Uterus (tissue), 4 donors: ENCODE measurements around the gene SPATA20. TPM values are rescaled to one million over a fixed set of nuclear protein-coding genes. Genes with fewer than 3 reads are reported as not detected.

Experiments
- DNase-seq, 2 donors: peaks; one replicate each; pipeline ENCODE4 v3.0.0-alpha.2; 2019 to 2020
- H3K27ac ChIP-seq, 2 donors: fragments of 200-600 bp; sonication (generic); 1 replicate in 1 of 2; 2 replicates in 1 of 2; pipeline ENCODE4 v1.5.1; 2016 to 2018
- H3K27me3 ChIP-seq, 2 donors: fragments of 200-600 bp; sonication (generic); one replicate each; pipeline ENCODE4 v1.5.1; 2018 to 2019; ENCODE audit warnings: control low read depth in 1 of 2
- H3K36me3 ChIP-seq, 2 donors: fragments of 200-600 bp; sonication (generic); one replicate each; pipeline ENCODE4 v1.5.1; 2019; ENCODE audit warnings: control low read depth in 1 of 2
- H3K4me1 ChIP-seq, 2 donors: fragments of 200-600 bp; sonication (generic); one replicate each; pipeline ENCODE4 v1.5.1; 2018 to 2019; ENCODE audit warnings: control low read depth in 1 of 2
- H3K4me3 ChIP-seq, 2 donors: fragments of 200-600 bp; sonication (generic); 1 replicate in 1 of 2; 2 replicates in 1 of 2; pipeline ENCODE4 v1.5.1; 2018 to 2019; ENCODE audit warnings: mild to moderate bottlenecking in 1 of 2
- H3K9me3 ChIP-seq, 2 donors: fragments of 200-600 bp; sonication (generic); one replicate each; pipeline ENCODE4 v1.5.1; 2019; ENCODE audit warnings: control low read depth in 1 of 2
- CTCF ChIP-seq, 4 experiments: fragments of 200-600 bp in 2 of 4; fragments of 450-650 bp in 2 of 4; sonication (generic) in 2 of 4; IDR thresholded peaks; one replicate each; pipeline ENCODE4 v1.5.1; 2016 to 2019; ENCODE audit warnings: antibody characterized with exemption in 4 of 4, mild to moderate bottlenecking in 2 of 4, moderate library complexity in 1 of 4
- POLR2A ChIP-seq, 2 donors: fragments of 450-650 bp; IDR thresholded peaks; one replicate each; pipeline ENCODE4 v1.6.1; 2016; ENCODE audit warnings: antibody characterized with exemption in 2 of 2, mild to moderate bottlenecking in 1 of 2, moderate library complexity in 1 of 2
- intact Hi-C: fragments of 100-400 bp; cut with DNase I; formaldehyde crosslinking; loops from one replicate; pipeline ENCODE4 v1.15.1; 2023; ENCODE audit warnings: low total_unique reads
- total RNA-seq, 4 donors: library from RNA; depleted of rRNA in 3 of 4; stranded (reverse); fragments of >200 nt in 3 of 4; gene quantifications; one replicate each; pipeline versions ENCODE4 v1.1.0 to v1.2.4, GENCODE V29; 2014 to 2023
- donor health status: DM: yes; HTN: yes; CAD: no.

The SPATA20 gene
- total RNA-seq, 4 donors from 2014 or later = 39.7 to 57.2 (median 46.2) TPM

DNA sequence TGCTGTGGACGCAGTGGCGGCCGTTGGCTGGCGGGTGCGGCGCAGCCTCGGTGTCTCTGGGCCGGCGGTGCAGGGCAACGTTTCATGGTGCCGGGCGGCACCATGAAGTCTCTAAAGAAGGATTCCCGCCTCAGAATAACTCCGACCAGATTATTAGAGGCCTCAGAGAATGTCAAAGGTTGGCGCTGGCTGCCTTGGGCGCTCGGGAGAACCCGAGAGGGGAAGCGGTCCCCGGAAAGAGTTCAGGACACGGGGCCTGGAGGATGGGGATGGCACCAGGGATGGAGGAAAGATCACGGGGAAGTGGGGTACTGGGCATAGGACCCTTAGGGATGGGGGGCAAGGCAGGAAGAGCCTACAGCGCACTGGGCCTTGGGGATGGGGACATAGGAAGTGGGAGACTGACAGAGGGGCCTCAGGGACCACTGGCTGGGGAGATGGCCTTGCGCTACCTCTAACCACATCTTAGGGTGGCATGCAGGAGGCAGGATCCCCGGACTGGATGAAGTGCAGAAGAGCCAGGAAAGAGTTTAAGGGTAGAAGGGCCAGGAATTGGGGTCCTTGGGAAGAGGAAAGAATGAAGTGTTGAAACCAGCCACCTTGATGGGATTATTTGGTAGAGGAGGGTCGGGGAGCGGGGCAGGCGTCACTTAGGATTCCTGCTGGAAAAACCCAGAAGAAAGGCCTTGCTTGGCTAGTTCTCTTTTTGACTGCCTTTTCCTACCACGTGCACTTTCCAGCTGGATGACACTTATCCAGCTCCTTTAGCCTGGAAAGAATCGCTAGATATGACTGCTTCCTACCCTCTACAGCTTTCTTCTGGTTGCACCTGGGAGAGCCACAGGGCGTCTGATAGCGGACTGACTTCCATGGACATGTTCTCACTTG is 38.2 kb upstream of the SPATA20 start:
- Histone ChIP-seq H3K9me3 (no peaks in the 10 kb centered on the region), H3K27me3 (no peaks in the 10 kb centered on the region), H3K27ac (peak overlapping the region; percentile 80 to 90), H3K4me1 (no peaks in the 10 kb centered on the region), H3K4me3 (peak overlapping the region; percentile 44 to 52), H3K36me3 (no peaks in the 10 kb centered on the region)
- intact Hi-C loops = no loop called here
- TF ChIP-seq CTCF (IDR thresholded peaks at IDR 0.05) (peak in 1 of 4 experiments; percentile 1), POLR2A (IDR thresholded peaks at IDR 0.05) (peak in 1 of 2 donors; percentile 0)
- DNase-seq = no peak

GRCh38 chr17:50511058-50511457 is 35.9 kb upstream of the SPATA20 start:
- DNase-seq = no peak
- Histone ChIP-seq H3K27me3 (no peaks in the 10 kb centered on the region), H3K4me1 (no peaks in the 10 kb centered on the region), H3K27ac (peak overlapping the region in 1 of 2 donors; percentile 21), H3K36me3 (no peaks in the 10 kb centered on the region), H3K4me3 (no peak overlapping the region), H3K9me3 (no peaks in the 10 kb centered on the region)
- intact Hi-C loops = no loop called here
- TF ChIP-seq CTCF (IDR thresholded peaks at IDR 0.05) = no peak
- TF ChIP-seq POLR2A (IDR thresholded peaks at IDR 0.05) = no peak

- Histone ChIP-seq H3K4me3 (no peak overlapping the region), H3K4me1 (no peaks in the 10 kb centered on the region), H3K27ac (no peak overlapping the region), H3K9me3 (no peaks in the 10 kb centered on the region), H3K36me3 (no peaks in the 10 kb centered on the region), H3K27me3 (no peaks in the 10 kb centered on the region)
- no peak for DNase-seq
- intact Hi-C loops = no loop called here
- TF ChIP-seq CTCF (IDR thresholded peaks at IDR 0.05) (no peak), POLR2A (IDR thresholded peaks at IDR 0.05) (no peak)
Measured at GRCh38 chr17:50513495-50513894, 33.5 kb upstream of the SPATA20 start.

- intact Hi-C loops = no loop called here
- no peak overlapping the region for H3K27ac ChIP-seq
- H3K4me1 ChIP-seq = no peaks in the 10 kb centered on the region
- no peaks in the 10 kb centered on the region for H3K9me3 ChIP-seq
- H3K4me3 ChIP-seq = no peak overlapping the region
- TF ChIP-seq CTCF (IDR thresholded peaks at IDR 0.05) (no peak), POLR2A (IDR thresholded peaks at IDR 0.05) (no peak)
- H3K36me3 ChIP-seq = no peaks in the 10 kb centered on the region
- no peaks in the 10 kb centered on the region for H3K27me3 ChIP-seq
- DNase-seq = no peak
Measured at GRCh38 chr17:50514388-50514787, 32.6 kb upstream of the SPATA20 start.

DNA sequence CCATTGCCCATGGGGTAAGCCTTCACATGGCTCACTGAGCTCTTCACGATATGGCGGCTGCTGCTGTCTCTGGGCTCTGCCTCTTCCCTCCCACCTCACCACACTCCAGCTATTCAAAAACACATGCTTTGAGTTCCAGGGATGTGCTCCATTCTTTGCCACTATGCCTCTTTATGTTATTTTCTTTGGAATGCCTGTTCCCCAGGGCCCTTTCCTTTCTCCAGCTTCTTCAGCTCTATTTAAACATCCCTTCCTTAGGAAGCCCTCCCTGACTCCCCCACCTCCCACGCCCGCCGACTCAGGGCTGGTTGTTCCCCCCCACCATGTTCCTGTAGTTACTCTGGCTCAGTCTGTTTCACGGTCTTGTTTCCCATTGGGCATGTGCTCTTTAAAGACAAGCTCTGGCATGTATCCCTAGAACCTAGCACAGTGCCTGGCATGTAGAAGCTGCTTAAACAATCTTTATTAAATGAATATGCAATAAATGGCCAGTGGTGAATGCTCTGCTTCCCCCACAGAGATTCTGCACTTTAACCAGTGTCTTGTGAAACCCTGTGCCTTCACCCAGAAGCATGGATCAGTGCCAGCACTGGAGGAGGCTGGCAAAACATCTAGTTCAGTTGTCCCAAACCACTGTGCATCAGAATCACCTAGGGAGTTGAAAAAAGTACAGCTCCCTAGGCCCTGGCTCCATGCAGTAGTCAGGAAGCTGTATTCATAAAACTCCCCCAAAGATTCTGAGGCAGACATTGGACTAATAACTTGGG is 31.9 kb upstream of the SPATA20 start:
- intact Hi-C loops = no loop called here
- DNase-seq = no peak
- TF ChIP-seq POLR2A (IDR thresholded peaks at IDR 0.05) (no peak), CTCF (IDR thresholded peaks at IDR 0.05) (no peak)
- H3K4me1 ChIP-seq = no peaks in the 10 kb centered on the region
- no peak overlapping the region for H3K4me3 ChIP-seq
- H3K27ac ChIP-seq = no peak overlapping the region
- H3K27me3 ChIP-seq = no peaks in the 10 kb centered on the region
- no peaks in the 10 kb centered on the region for H3K36me3 ChIP-seq
- no peaks in the 10 kb centered on the region for H3K9me3 ChIP-seq
